GM12891 (cell line): Measurements from ENCODE around the gene DNMT1.

ENCODE experiments used
- PAX5 ChIP-seq: IDR thresholded peaks from 2 replicates; pipeline ENCODE4 v1.6.1; 2011; ENCODE audit warnings: low read length, moderate library complexity, mild to moderate bottlenecking; ENCODE audit not compliant: insufficient read depth, severe bottlenecking
- POLR2A ChIP-seq: IDR thresholded peaks from 2 replicates; pipeline ENCODE4 v1.6.1; 2011; ENCODE audit warnings: low read depth, low read length, control low read depth
- POLR2AphosphoS5 ChIP-seq: IDR thresholded peaks from 2 replicates; pipeline ENCODE4 v1.6.1; 2011; ENCODE audit warnings: low read depth, low read length, control low read depth
- POU2F2 ChIP-seq: IDR thresholded peaks from 2 replicates; pipeline ENCODE4 v1.6.1; 2011; ENCODE audit warnings: low read depth, mild to moderate bottlenecking, control low read depth, low read length, moderate library complexity
- TAF1 ChIP-seq: IDR thresholded peaks from 2 replicates; pipeline ENCODE4 v1.6.1; 2011; ENCODE audit warnings: low read depth, low read length, control low read depth

GRCh38 chr19:10158071-10158470, 36.7 kb downstream of the DNMT1 start:
- no peak for TF ChIP-seq PAX5
- no peak for TF ChIP-seq POLR2A
- TF ChIP-seq TAF1: no peak
- no peak for TF ChIP-seq POU2F2
- no peak; the same call in 1 of the 2 replicates for TF ChIP-seq POLR2AphosphoS5
